ENCODE measurements around the gene SLCO3A1. TPM values are rescaled to one million over a fixed set of nuclear protein-coding genes. Genes with fewer than 3 reads are reported as not detected.

Gene SLCO3A1
- total and polyA plus RNA-seq, 8 donors: 2.4 to 38.8 (median 7.7) TPM

- intact Hi-C loops (cut with DNase I; ENCODE audit: low total_unique reads): no loop called here
- Histone ChIP-seq H3K36me3 (no peaks in the 10 kb centered on the region), H3K27ac (peak overlapping the region in 2 of 5 donors; percentile 54 to 65), H3K27me3 (no peaks in the 10 kb centered on the region), H3K9me3 (no peaks in the 10 kb centered on the region), H3K4me3 (no peak overlapping the region), H3K4me1 (peaks cover 6 to 19% (median 12%) of the 10 kb centered on the region in 4 donors)
- WGBS, 5 donors: 45 to 80% (median 58%) methylated on average over 15 of the region's 15 CpGs
- DNase-seq: peak in 1 of 2 donors; percentile 48
- TF ChIP-seq POLR2AphosphoS5 (IDR thresholded peaks at IDR 0.05): no peak
- no peak for TF ChIP-seq POLR2A (IDR thresholded peaks at IDR 0.05)
- TF ChIP-seq EP300 (IDR thresholded peaks at IDR 0.05): no peak
- TF ChIP-seq, protein P1, sequence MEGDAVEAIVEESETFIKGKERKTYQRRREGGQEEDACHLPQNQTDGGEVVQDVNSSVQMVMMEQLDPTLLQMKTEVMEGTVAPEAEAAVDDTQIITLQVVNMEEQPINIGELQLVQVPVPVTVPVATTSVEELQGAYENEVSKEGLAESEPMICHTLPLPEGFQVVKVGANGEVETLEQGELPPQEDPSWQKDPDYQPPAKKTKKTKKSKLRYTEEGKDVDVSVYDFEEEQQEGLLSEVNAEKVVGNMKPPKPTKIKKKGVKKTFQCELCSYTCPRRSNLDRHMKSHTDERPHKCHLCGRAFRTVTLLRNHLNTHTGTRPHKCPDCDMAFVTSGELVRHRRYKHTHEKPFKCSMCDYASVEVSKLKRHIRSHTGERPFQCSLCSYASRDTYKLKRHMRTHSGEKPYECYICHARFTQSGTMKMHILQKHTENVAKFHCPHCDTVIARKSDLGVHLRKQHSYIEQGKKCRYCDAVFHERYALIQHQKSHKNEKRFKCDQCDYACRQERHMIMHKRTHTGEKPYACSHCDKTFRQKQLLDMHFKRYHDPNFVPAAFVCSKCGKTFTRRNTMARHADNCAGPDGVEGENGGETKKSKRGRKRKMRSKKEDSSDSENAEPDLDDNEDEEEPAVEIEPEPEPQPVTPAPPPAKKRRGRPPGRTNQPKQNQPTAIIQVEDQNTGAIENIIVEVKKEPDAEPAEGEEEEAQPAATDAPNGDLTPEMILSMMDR (IDR thresholded peaks at IDR 0.05): no peak
These were observed 19.0 kb downstream of the SLCO3A1 start for GRCh38 chr15:91872356-91873137.

DNA sequence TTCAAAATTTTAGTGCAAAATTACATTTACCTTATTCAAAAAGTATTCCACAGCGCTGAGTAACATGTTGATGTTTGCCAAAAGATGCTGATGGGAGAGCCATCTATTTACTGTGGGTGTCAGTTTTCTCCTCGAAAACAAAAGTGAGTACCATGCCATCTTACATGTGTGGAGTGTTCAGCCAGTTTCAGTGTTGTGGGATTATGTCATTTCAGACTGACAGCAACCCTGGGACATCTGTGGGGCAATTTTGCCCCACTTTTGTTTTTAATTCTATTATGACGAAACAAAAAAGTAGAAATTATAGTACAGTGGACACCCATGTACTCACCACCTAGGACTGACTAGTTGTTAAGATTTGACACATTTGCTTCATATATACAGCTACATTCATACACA is 19.6 kb downstream of the SLCO3A1 start:
- H3K27me3 ChIP-seq: no peaks in the 10 kb centered on the region
- peak overlapping the region in 2 of 5 donors; percentile 54 to 65 for H3K27ac ChIP-seq
- no peaks in the 10 kb centered on the region for H3K9me3 ChIP-seq
- H3K4me3 ChIP-seq: no peak overlapping the region
- WGBS, 5 donors: 56 to 79% (median 61%) methylated on average over 3 of the region's 3 CpGs
- intact Hi-C loops (cut with DNase I; ENCODE audit: low total_unique reads): no loop called here
- TF ChIP-seq POLR2A (IDR thresholded peaks at IDR 0.05) (no peak), POLR2AphosphoS5 (IDR thresholded peaks at IDR 0.05) (no peak), EP300 (IDR thresholded peaks at IDR 0.05) (no peak)
- TF ChIP-seq, protein P1 (IDR thresholded peaks at IDR 0.05): no peak
- peaks cover under 1 to 13% (median 6%) of the 10 kb centered on the region in 4 donors for H3K4me1 ChIP-seq
- H3K36me3 ChIP-seq: no peaks in the 10 kb centered on the region
- DNase-seq: no peak

GRCh38 chr15:91874171-91874570 is 20.7 kb downstream of the SLCO3A1 start:
- TF ChIP-seq EP300 (IDR thresholded peaks at IDR 0.05) (no peak), POLR2A (IDR thresholded peaks at IDR 0.05) (no peak), POLR2AphosphoS5 (IDR thresholded peaks at IDR 0.05) (no peak)
- TF ChIP-seq, protein P1 (IDR thresholded peaks at IDR 0.05): no peak
- WGBS, 5 donors: 77 to 94% (median 92%) methylated on average over 3 of the region's 3 CpGs

GRCh38 chr15:91874992-91875660 is 21.6 kb downstream of the SLCO3A1 start:
- intact Hi-C loops (cut with DNase I; ENCODE audit: low total_unique reads): no loop called here
- Histone ChIP-seq H3K27ac (no peak overlapping the region), H3K9me3 (no peaks in the 10 kb centered on the region), H3K4me3 (no peak overlapping the region), H3K27me3 (no peaks in the 10 kb centered on the region), H3K4me1 (peaks cover 0 to 12% (median 0%) of the 10 kb centered on the region in 4 donors), H3K36me3 (no peaks in the 10 kb centered on the region)
- peak in 1 of 2 donors; percentile 41 for DNase-seq
- TF ChIP-seq, protein P1 (IDR thresholded peaks at IDR 0.05): no peak
- TF ChIP-seq POLR2A (IDR thresholded peaks at IDR 0.05) (no peak), POLR2AphosphoS5 (IDR thresholded peaks at IDR 0.05) (no peak), EP300 (IDR thresholded peaks at IDR 0.05) (no peak)
- WGBS, 5 donors: 83 to 95% (median 88%) methylated on average over 9 of the region's 9 CpGs

More at GRCh38 chr15:91874171-91874570, 20.7 kb downstream of the SLCO3A1 start:
- intact Hi-C loops (cut with DNase I; ENCODE audit: low total_unique reads): no loop called here
- Histone ChIP-seq H3K9me3 (no peaks in the 10 kb centered on the region), H3K4me3 (no peak overlapping the region), H3K36me3 (no peaks in the 10 kb centered on the region), H3K4me1 (peaks cover 0 to 12% (median 3%) of the 10 kb centered on the region in 4 donors), H3K27me3 (no peaks in the 10 kb centered on the region), H3K27ac (no peak overlapping the region)
- DNase-seq: no peak
